ENCODE data around the gene NDUFAF7. TPM values are rescaled to one million over a fixed set of nuclear protein-coding genes. Genes with fewer than 3 reads are reported as not detected.

Gene NDUFAF7
- total RNA-seq, 1 donor from 2014 or later = 23.1 TPM

DNA sequence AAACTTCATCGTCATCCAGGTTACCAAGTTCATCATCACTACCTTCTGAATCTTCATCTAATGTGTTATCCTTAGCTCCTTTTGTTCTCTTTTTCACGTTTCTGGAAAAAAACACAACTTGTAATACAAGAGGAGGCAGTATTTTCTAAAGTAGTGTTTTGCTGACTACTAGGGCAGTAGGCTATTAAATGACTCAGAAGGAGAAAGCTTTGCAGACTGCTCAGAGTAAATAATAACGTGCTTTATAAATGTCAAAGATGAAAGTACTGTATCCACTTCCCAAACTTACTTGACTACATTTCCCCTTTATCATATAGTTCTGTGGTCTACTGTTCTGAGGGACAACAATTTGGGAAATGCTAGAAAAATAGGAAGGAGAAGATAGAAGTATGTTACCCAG lies 19.5 kb upstream of the NDUFAF7 start:
- H3K4me3 Mint-ChIP-seq (ENCODE audit: unreplicated experiment) = no peak overlapping the region
- Histone ChIP-seq H4K20me1 (ENCODE audit: insufficient read depth, low read length) (peaks cover 5% of the 10 kb centered on the region), H3K9ac (ENCODE audit: low read length) (no peak overlapping the region), H3K9me3 (ENCODE audit: insufficient read depth, low read depth, low read length) (no peaks in the 10 kb centered on the region), H3K36me3 (ENCODE audit: insufficient read depth, low read length) (peaks cover 57% of the 10 kb centered on the region), H3K27me3 (ENCODE audit: insufficient read depth, low read length) (no peaks in the 10 kb centered on the region), H3K4me1 (ENCODE audit: insufficient read depth, low read length) (no peaks in the 10 kb centered on the region), H3K27ac (ENCODE audit: low read depth, low read length) (no peak overlapping the region), H3K4me3 (ENCODE audit: insufficient read depth, low read depth, low read length) (no peak overlapping the region), H2AFZ (ENCODE audit: low read depth, low read length) (no peak overlapping the region), H3K4me2 (ENCODE audit: low read length) (no peak overlapping the region), H3K79me2 (ENCODE audit: insufficient read depth, low read length) (peaks cover 28% of the 10 kb centered on the region)
- peaks cover 22% of the 10 kb centered on the region for H3K36me3 Mint-ChIP-seq (ENCODE audit: low read depth, unreplicated experiment)
- no peak overlapping the region for H3K27ac Mint-ChIP-seq (ENCODE audit: unreplicated experiment)
- H3K9me3 Mint-ChIP-seq (ENCODE audit: unreplicated experiment) = peaks cover 3% of the 10 kb centered on the region
- H3K4me1 Mint-ChIP-seq (ENCODE audit: low read depth, unreplicated experiment) = peaks cover 15% of the 10 kb centered on the region
- no peaks in the 10 kb centered on the region for H3K27me3 Mint-ChIP-seq (ENCODE audit: low read depth, unreplicated experiment)
- TF ChIP-seq EZH2 (IDR thresholded peaks at IDR 0.05; ENCODE audit: insufficient read depth, low read length) = no peak
- TF ChIP-seq, protein P1, sequence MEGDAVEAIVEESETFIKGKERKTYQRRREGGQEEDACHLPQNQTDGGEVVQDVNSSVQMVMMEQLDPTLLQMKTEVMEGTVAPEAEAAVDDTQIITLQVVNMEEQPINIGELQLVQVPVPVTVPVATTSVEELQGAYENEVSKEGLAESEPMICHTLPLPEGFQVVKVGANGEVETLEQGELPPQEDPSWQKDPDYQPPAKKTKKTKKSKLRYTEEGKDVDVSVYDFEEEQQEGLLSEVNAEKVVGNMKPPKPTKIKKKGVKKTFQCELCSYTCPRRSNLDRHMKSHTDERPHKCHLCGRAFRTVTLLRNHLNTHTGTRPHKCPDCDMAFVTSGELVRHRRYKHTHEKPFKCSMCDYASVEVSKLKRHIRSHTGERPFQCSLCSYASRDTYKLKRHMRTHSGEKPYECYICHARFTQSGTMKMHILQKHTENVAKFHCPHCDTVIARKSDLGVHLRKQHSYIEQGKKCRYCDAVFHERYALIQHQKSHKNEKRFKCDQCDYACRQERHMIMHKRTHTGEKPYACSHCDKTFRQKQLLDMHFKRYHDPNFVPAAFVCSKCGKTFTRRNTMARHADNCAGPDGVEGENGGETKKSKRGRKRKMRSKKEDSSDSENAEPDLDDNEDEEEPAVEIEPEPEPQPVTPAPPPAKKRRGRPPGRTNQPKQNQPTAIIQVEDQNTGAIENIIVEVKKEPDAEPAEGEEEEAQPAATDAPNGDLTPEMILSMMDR (IDR thresholded peaks at IDR 0.05; ENCODE audit: insufficient read depth, low read depth, low read length) = no peak
- no peak for DNase-seq (ENCODE audit: low read depth)
- FAIRE-seq = no peak

GRCh38 chr2:37215250-37215649 lies 16.2 kb upstream of the NDUFAF7 start:
- no peak overlapping the region for H3K9ac ChIP-seq (ENCODE audit: low read length)
- DNase-seq (ENCODE audit: low read depth) (no peak), FAIRE-seq (no peak)
- no peaks in the 10 kb centered on the region for H3K4me1 ChIP-seq (ENCODE audit: insufficient read depth, low read length)
- no peak overlapping the region for H3K4me3 ChIP-seq (ENCODE audit: insufficient read depth, low read depth, low read length)
- Mint-ChIP-seq H3K27me3 (ENCODE audit: low read depth, unreplicated experiment) (no peaks in the 10 kb centered on the region), H3K4me1 (ENCODE audit: low read depth, unreplicated experiment) (peaks cover 15% of the 10 kb centered on the region), H3K27ac (ENCODE audit: unreplicated experiment) (peak overlapping the region; percentile 63), H3K4me3 (ENCODE audit: unreplicated experiment) (no peak overlapping the region), H3K9me3 (ENCODE audit: unreplicated experiment) (no peaks in the 10 kb centered on the region), H3K36me3 (ENCODE audit: low read depth, unreplicated experiment) (peaks cover 2% of the 10 kb centered on the region)
- H3K4me2 ChIP-seq (ENCODE audit: low read length) = no peak overlapping the region
- no peak overlapping the region for H2AFZ ChIP-seq (ENCODE audit: low read depth, low read length)
- no peaks in the 10 kb centered on the region for H3K9me3 ChIP-seq (ENCODE audit: insufficient read depth, low read depth, low read length)
- TF ChIP-seq, protein P1 (IDR thresholded peaks at IDR 0.05; ENCODE audit: insufficient read depth, low read depth, low read length) = no peak
- TF ChIP-seq EZH2 (IDR thresholded peaks at IDR 0.05; ENCODE audit: insufficient read depth, low read length) = no peak
- no peaks in the 10 kb centered on the region for H3K27me3 ChIP-seq (ENCODE audit: insufficient read depth, low read length)
- H3K36me3 ChIP-seq (ENCODE audit: insufficient read depth, low read length) = peaks cover 45% of the 10 kb centered on the region
- no peak overlapping the region for H3K27ac ChIP-seq (ENCODE audit: low read depth, low read length)
- no peaks in the 10 kb centered on the region for H4K20me1 ChIP-seq (ENCODE audit: insufficient read depth, low read length)
- H3K79me2 ChIP-seq (ENCODE audit: insufficient read depth, low read length) = no peaks in the 10 kb centered on the region

GRCh38 chr2:37219046-37219445 lies 12.4 kb upstream of the NDUFAF7 start:
- Histone ChIP-seq H4K20me1 (ENCODE audit: insufficient read depth, low read length) (peaks cover 20% of the 10 kb centered on the region), H3K27me3 (ENCODE audit: insufficient read depth, low read length) (no peaks in the 10 kb centered on the region), H3K9ac (ENCODE audit: low read length) (no peak overlapping the region), H3K9me3 (ENCODE audit: insufficient read depth, low read depth, low read length) (no peaks in the 10 kb centered on the region), H3K4me1 (ENCODE audit: insufficient read depth, low read length) (no peaks in the 10 kb centered on the region), H3K36me3 (ENCODE audit: insufficient read depth, low read length) (peaks cover 44% of the 10 kb centered on the region), H3K27ac (ENCODE audit: low read depth, low read length) (no peak overlapping the region), H2AFZ (ENCODE audit: low read depth, low read length) (no peak overlapping the region), H3K4me2 (ENCODE audit: low read length) (no peak overlapping the region), H3K4me3 (ENCODE audit: insufficient read depth, low read depth, low read length) (no peak overlapping the region), H3K79me2 (ENCODE audit: insufficient read depth, low read length) (peaks cover 12% of the 10 kb centered on the region)
- no peak for FAIRE-seq
- H3K9me3 Mint-ChIP-seq (ENCODE audit: unreplicated experiment) = no peaks in the 10 kb centered on the region
- no peak overlapping the region for H3K27ac Mint-ChIP-seq (ENCODE audit: unreplicated experiment)
- H3K4me1 Mint-ChIP-seq (ENCODE audit: low read depth, unreplicated experiment) = peaks cover 2% of the 10 kb centered on the region
- no peak overlapping the region for H3K4me3 Mint-ChIP-seq (ENCODE audit: unreplicated experiment)
- H3K36me3 Mint-ChIP-seq (ENCODE audit: low read depth, unreplicated experiment) = peaks cover 2% of the 10 kb centered on the region
- H3K27me3 Mint-ChIP-seq (ENCODE audit: low read depth, unreplicated experiment) = no peaks in the 10 kb centered on the region
- no peak for TF ChIP-seq EZH2 (IDR thresholded peaks at IDR 0.05; ENCODE audit: insufficient read depth, low read length)
- TF ChIP-seq, protein P1 (IDR thresholded peaks at IDR 0.05; ENCODE audit: insufficient read depth, low read depth, low read length) = no peak
- DNase-seq (ENCODE audit: low read depth) = no peak

All from astrocyte (in vitro differentiated cells and primary cell).